ENCODE results near the gene GPR155.

Gene GPR155

GRCh38 chr2:174484573-174484972, 2.3 kb downstream of the GPR155 start:
- no peaks in the 10 kb centered on the region for H3K36me3 ChIP-seq (ENCODE audit: insufficient read depth, low read length)
- H3K4me1 ChIP-seq (ENCODE audit: insufficient read depth, low read length) = no peaks in the 10 kb centered on the region
- H3K9me3 ChIP-seq (ENCODE audit: control insufficient read depth, insufficient read depth, low read length) = no peaks in the 10 kb centered on the region; the same call in 1 of the 2 replicates
- H3K9ac ChIP-seq (ENCODE audit: low read depth, low read length) = no peak overlapping the region

GRCh38 chr2:174482854-174483253, 4.0 kb downstream of the GPR155 start:
- Histone ChIP-seq H3K4me1 (ENCODE audit: insufficient read depth, low read length) (no peaks in the 10 kb centered on the region), H3K9ac (ENCODE audit: low read depth, low read length) (no peak overlapping the region), H3K36me3 (ENCODE audit: insufficient read depth, low read length) (no peaks in the 10 kb centered on the region), H3K9me3 (ENCODE audit: control insufficient read depth, insufficient read depth, low read length) (no peaks in the 10 kb centered on the region)

GRCh38 chr2:174477759-174478158, 9.1 kb downstream of the GPR155 start:
- H3K9ac ChIP-seq (ENCODE audit: low read depth, low read length) = no peak overlapping the region
- no peaks in the 10 kb centered on the region for H3K36me3 ChIP-seq (ENCODE audit: insufficient read depth, low read length)
- H3K9me3 ChIP-seq (ENCODE audit: control insufficient read depth, insufficient read depth, low read length) = no peaks in the 10 kb centered on the region
- H3K4me1 ChIP-seq (ENCODE audit: insufficient read depth, low read length) = no peaks in the 10 kb centered on the region

- Histone ChIP-seq H3K36me3 (ENCODE audit: insufficient read depth, low read length) (no peaks in the 10 kb centered on the region), H3K4me1 (ENCODE audit: insufficient read depth, low read length) (no peaks in the 10 kb centered on the region), H3K9ac (ENCODE audit: low read depth, low read length) (no peak overlapping the region), H3K9me3 (ENCODE audit: control insufficient read depth, insufficient read depth, low read length) (no peaks in the 10 kb centered on the region)
Observed at GRCh38 chr2:174473796-174474195, 13.0 kb downstream of the GPR155 start.

GRCh38 chr2:174465327-174465726, 21.5 kb downstream of the GPR155 start:
- no peaks in the 10 kb centered on the region for H3K4me1 ChIP-seq (ENCODE audit: insufficient read depth, low read length)
- no peaks in the 10 kb centered on the region for H3K36me3 ChIP-seq (ENCODE audit: insufficient read depth, low read length)
- H3K9me3 ChIP-seq (ENCODE audit: control insufficient read depth, insufficient read depth, low read length) = no peaks in the 10 kb centered on the region
- H3K9ac ChIP-seq (ENCODE audit: low read depth, low read length) = no peak overlapping the region

DNA sequence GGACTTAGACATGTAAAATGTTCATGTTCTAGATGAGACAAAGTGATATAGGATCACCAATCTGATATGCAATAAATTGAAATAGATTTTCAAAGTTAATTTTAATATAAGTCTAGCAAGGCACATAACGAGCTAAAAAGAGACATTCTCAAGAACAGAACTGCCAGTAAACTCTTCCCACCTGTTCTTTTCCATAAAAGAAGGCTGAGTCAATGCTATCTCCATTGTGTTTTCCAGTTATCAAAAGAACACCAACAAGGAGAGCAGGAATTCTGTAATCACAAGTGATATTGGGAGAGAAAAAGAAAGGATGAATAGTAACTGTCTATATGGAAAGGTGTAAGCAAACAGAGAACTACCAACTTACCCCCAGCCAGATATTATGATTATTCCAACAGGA, 25.6 kb downstream of the GPR155 start:
- Histone ChIP-seq H3K9ac (ENCODE audit: low read depth, low read length) (no peak overlapping the region), H3K4me1 (ENCODE audit: insufficient read depth, low read length) (no peaks in the 10 kb centered on the region), H3K36me3 (ENCODE audit: insufficient read depth, low read length) (no peaks in the 10 kb centered on the region), H3K9me3 (ENCODE audit: control insufficient read depth, insufficient read depth, low read length) (no peaks in the 10 kb centered on the region)

DNA sequence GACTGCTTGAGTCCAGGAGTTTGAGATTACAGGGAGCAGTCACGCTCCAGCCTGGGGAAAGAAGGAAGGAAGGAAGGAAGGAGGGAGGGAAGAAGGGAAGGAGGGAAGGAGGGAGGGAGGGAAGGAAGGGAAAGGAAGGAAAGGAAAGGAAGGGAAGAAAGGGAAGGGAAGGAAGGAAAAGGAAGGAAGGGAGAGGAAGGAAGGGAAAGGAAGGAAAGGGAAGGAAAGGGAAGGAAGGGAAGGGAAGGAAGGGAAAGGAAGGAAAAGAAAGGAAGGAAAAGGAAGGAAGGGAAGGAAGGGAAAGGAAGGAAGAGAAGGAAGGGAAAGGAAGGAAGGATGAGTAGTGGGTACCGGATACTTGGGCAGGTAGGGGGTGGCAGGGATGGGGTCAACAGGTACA, 32.3 kb downstream of the GPR155 start:
- no peaks in the 10 kb centered on the region for H3K36me3 ChIP-seq (ENCODE audit: insufficient read depth, low read length)
- H3K9me3 ChIP-seq (ENCODE audit: control insufficient read depth, insufficient read depth, low read length) = no peaks in the 10 kb centered on the region
- no peaks in the 10 kb centered on the region for H3K4me1 ChIP-seq (ENCODE audit: insufficient read depth, low read length)
- no peak overlapping the region for H3K9ac ChIP-seq (ENCODE audit: low read depth, low read length)

GRCh38 chr2:174450021-174450816, 36.6 kb downstream of the GPR155 start:
- H3K9me3 ChIP-seq (ENCODE audit: control insufficient read depth, insufficient read depth, low read length) = no peaks in the 10 kb centered on the region
- H3K9ac ChIP-seq (ENCODE audit: low read depth, low read length) = no peak overlapping the region
- no peaks in the 10 kb centered on the region for H3K36me3 ChIP-seq (ENCODE audit: insufficient read depth, low read length)
- H3K4me1 ChIP-seq (ENCODE audit: insufficient read depth, low read length) = no peaks in the 10 kb centered on the region

GRCh38 chr2:174449033-174449432, 37.8 kb downstream of the GPR155 start:
- H3K36me3 ChIP-seq (ENCODE audit: insufficient read depth, low read length) = no peaks in the 10 kb centered on the region
- no peaks in the 10 kb centered on the region for H3K4me1 ChIP-seq (ENCODE audit: insufficient read depth, low read length)
- H3K9me3 ChIP-seq (ENCODE audit: control insufficient read depth, insufficient read depth, low read length) = no peaks in the 10 kb centered on the region
- H3K9ac ChIP-seq (ENCODE audit: low read depth, low read length) = no peak overlapping the region

DNA sequence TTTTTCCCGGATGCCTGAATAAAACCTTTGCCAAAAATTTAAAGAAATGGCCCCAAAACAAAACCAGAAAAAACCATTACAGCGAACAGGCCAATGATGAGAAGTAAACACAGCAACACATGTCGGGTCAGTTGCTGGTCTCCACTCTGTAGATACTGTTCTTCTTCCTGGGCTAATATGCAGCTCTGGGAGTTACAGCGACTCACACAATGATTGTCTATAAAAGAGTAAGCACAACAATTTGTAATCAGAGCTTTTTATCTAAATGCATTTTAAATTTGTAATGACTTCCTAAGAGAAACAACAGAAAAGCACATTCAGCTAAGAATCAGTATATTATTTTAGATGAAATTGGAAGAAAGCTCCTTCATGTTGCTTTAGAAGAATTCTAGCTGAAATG, 40.3 kb downstream of the GPR155 start:
- H3K36me3 ChIP-seq (ENCODE audit: insufficient read depth, low read length) = no peaks in the 10 kb centered on the region
- peaks cover 8% of the 10 kb centered on the region; the same call in 1 of the 2 replicates for H3K4me1 ChIP-seq (ENCODE audit: insufficient read depth, low read length)
- H3K9ac ChIP-seq (ENCODE audit: low read depth, low read length) = no peak overlapping the region
- H3K9me3 ChIP-seq (ENCODE audit: control insufficient read depth, insufficient read depth, low read length) = no peaks in the 10 kb centered on the region

- H3K4me1 ChIP-seq (ENCODE audit: insufficient read depth, low read length) = peaks cover 8% of the 10 kb centered on the region; the same call in 1 of the 2 replicates
- H3K36me3 ChIP-seq (ENCODE audit: insufficient read depth, low read length) = no peaks in the 10 kb centered on the region
- H3K9ac ChIP-seq (ENCODE audit: low read depth, low read length) = no peak overlapping the region
- no peaks in the 10 kb centered on the region for H3K9me3 ChIP-seq (ENCODE audit: control insufficient read depth, insufficient read depth, low read length)
Observed at GRCh38 chr2:174445248-174445647, 41.6 kb downstream of the GPR155 start.

DNA sequence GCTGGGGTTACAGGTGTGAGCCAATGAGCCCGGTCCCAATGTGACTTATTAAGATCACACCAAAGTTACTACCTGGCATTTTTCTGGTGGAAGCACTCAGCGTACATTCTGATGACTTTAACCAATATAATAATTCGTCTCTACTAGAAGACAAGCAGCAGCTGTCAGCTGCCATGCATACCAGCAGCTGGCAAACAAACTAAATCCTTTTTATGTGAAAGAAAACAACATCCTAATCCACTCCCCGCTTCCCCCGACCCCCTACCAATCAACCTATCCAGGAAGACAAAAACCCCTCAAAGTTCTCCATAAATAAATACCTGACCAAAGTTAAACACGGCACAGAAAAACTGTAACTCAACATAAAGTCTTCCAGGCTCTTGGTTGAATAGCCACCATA, 42.1 kb downstream of the GPR155 start:
- Histone ChIP-seq H3K36me3 (ENCODE audit: insufficient read depth, low read length) (no peaks in the 10 kb centered on the region), H3K9me3 (ENCODE audit: control insufficient read depth, insufficient read depth, low read length) (no peaks in the 10 kb centered on the region), H3K9ac (ENCODE audit: low read depth, low read length) (no peak overlapping the region), H3K4me1 (ENCODE audit: insufficient read depth, low read length) (peaks cover 8% of the 10 kb centered on the region; the same call in 1 of the 2 replicates)

- H3K9me3 ChIP-seq (ENCODE audit: control insufficient read depth, insufficient read depth, low read length) = no peaks in the 10 kb centered on the region
- no peaks in the 10 kb centered on the region for H3K36me3 ChIP-seq (ENCODE audit: insufficient read depth, low read length)
- no peak overlapping the region for H3K9ac ChIP-seq (ENCODE audit: low read depth, low read length)
- peaks cover 8% of the 10 kb centered on the region; the same call in 1 of the 2 replicates for H3K4me1 ChIP-seq (ENCODE audit: insufficient read depth, low read length)
Observed at GRCh38 chr2:174442546-174443510, 44.0 kb downstream of the GPR155 start.

DNA sequence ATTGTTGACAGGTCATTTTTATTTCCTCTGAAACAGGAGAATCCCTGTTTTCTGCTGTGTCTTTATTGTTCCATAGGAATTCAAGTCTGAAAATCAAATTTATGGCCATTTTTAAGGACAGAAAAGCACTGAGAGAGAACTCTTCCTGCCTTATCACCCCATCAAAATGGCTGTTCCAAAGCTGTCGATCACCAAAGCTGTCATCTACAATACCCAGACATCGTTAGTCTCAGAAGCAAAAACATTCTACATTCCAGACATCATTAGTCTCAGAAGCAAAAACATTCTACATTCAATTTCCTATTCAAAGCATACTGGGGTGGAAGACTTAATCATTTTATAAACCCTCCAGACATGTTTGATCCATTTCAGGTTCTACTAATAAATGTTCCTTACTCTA, 46.9 kb downstream of the GPR155 start:
- Histone ChIP-seq H3K4me1 (ENCODE audit: insufficient read depth, low read length) (peaks cover 8% of the 10 kb centered on the region; the same call in 1 of the 2 replicates), H3K9ac (ENCODE audit: low read depth, low read length) (no peak overlapping the region), H3K9me3 (ENCODE audit: control insufficient read depth, insufficient read depth, low read length) (no peaks in the 10 kb centered on the region), H3K36me3 (ENCODE audit: insufficient read depth, low read length) (no peaks in the 10 kb centered on the region)
